HG03439 (cell line): ENCODE data around the gene PGAP2.
"Not testable (repeated sequence)": the region's sequence is repeated elsewhere in the genome, so short reads cannot be mapped to it uniquely, and the experiment has no call there.

ENCODE experiments used
- ATAC-seq: cut with Tn5 transposase; IDR thresholded peaks from one replicate; pipeline ENCODE4 v1.9.1; 2021; ENCODE audit warnings: mild to moderate bottlenecking, moderate library complexity; ENCODE audit not compliant: unreplicated experiment

Gene PGAP2

DNA sequence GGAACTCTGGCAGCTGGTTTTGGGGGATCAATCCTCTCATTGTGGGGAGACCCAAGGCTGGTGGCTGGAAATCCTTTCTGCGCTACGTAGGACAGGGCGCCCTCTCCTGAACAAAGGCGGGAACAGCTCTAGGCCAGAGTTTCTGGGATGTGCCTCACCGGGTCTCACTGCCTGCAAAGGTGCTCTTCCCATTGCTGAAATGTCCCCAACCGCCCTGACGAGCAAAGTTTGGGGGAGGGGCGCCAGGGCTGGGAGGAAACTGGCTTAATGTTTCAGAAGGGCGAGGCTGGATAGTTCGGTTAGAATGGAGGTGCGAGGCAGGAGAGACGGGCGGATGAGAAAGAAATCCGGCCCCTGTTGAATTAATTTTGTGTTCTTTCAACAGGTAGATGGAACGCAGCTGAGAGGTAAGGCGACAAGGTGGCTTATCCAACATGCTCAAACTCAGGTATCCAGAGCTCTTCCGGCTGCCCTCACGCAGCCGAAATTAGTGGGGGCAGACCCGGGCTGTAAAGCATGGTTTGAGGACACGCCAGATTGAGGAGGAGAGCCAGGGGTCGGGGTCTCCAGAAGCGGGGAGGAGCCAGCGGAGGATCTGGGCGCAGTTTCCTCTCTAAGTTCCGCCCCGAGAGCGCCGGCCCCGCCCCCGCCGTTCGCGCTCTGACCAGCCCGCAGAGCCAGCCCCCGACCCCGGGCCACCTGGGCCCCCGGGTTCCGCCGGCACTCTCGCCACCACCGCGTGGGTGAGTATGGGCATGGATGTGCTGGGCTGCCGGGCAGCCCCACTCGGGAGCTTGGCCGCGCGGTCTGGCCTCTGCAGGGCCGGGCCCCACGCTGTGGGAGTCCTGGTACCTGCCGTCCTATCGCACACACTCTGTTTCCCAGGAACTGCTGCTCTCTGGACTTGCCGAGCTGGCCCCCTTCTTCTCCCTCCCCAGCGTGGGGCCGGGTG, at the start of gene PGAP2:
Gene PGAP2, plus strand, starts transcription at position 652 of the 952 bp plus-strand sequence. CDS start 2,700 bp downstream, outside the sequence.
- peak; percentile 51 for ATAC-seq

DNA sequence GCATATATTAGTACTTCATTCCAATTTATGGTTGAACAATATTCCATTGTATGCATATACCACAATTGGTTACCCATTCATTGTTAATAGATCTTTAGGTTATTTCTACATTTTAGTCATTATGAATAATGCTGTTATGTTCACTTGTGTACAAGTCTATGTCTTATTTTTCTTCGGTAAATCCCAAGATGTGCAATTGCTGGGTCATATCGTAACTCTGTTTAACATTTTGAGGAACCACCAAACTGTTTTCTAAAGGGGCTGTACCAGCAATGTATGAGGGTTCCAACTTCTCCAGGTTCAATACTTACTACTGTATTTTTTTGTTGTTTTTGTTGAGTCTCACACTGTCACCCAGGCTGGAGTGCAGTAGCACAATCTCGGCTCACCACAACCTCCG, 44.1 kb upstream of the PGAP2 start:
- no peak for ATAC-seq

DNA sequence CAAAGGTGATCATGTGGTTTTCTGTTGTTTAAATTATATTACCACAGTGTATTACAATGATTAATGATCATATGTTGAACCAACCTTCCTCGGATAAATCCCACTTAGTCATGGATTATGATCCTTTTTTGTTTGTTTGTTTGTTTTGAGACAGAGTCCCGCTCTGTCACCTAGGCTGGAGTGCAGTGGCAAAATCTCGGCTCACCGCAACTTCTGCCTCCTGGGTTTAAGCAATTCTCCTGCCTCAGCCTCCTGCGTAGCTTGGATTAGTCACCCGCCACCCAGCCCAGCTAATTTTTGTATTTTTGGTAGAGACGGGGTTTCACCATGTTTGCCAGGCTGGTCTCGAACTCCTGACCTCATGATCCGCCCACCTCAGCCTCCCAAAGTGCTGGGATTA, 41.5 kb upstream of the PGAP2 start:
- ATAC-seq = not testable (repeated sequence)

DNA sequence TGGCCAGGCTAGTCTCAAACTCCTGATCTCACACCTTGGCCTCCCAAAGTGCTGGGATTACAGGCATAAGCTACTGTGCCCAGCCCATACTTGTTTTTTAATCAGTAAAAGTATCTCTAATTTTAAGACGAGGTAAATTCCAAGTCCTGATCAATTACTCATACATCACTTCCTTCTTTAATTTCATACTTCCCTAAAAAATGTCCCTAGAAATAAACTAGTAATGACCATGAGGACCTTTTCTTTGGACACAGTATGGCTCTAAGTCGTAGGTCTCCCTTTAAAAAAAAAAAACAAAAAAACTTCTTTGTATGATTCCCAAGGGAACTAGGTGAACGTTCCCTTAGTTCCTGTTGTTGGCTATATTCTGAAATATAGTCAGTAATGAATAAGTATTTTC, 40.8 kb upstream of the PGAP2 start:
- no peak for ATAC-seq

DNA sequence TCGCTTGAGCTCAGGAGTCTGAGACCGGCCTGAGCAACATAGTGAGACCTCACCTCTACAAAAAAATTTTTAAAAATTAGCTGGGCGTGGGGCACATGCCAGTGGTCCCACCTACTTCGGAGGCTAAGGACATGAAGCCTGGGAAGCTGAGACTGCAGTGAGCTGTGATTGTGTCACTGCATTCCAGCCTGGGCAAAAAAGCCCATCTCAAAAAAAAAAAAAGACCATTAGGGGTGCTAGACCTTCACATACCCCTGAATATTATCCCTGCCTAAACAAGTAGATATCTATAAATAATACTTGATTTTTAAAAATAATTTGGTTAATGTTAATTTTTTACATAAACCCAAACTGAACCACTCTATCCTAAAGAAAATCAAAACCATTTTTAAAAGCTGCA, 35.2 kb upstream of the PGAP2 start:
- no peak for ATAC-seq

DNA sequence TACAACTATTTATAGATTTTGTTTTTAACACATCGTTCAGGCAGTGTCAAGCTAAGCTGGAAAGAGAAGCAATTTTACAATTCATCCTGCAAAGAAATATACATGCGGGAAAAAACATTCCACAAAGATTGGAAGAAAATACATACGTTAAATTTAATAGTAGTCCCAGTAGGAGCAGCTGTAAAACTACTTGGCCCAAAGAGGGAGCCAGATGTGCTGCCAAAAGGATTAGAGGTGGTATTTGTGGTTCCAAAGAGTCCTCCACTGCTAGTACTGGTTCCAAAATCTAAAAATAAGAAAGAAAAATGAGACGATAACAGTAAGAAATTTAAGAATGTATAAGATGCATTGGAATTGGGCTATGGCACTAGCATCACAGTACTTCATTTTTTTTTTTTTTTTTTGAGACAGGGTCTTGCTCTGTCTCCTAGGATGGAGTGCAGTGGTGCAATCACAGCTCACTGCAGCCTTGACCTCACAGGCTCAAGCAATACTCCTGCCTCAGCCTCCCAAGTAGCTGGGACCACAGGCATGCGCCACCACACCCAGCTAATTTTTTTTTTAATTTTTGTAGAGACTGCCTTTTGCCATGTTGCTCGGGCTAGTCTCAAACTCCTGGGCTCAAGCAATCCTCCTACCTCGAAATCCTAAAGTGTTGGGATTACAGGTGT, 32.5 kb upstream of the PGAP2 start:
- ATAC-seq = no peak

DNA sequence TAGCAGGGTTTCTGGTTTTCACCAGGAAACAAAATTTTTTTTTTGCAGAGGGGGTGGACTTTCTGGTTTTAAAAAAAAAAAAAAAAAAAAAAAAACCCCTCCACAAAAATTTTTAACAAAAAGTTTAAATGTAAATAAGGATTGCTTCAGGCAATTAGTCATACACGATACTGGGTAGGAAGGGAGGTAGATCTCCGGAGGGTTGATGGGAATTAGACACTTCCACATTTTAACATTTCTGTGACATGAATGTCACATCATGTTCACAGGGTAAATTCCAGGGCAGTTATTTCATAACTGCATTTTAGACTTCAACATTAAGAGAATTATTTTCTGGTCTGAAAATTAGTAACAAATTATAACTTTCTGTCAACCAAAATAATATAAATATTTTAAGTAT, 26.9 kb upstream of the PGAP2 start:
- no peak for ATAC-seq

DNA sequence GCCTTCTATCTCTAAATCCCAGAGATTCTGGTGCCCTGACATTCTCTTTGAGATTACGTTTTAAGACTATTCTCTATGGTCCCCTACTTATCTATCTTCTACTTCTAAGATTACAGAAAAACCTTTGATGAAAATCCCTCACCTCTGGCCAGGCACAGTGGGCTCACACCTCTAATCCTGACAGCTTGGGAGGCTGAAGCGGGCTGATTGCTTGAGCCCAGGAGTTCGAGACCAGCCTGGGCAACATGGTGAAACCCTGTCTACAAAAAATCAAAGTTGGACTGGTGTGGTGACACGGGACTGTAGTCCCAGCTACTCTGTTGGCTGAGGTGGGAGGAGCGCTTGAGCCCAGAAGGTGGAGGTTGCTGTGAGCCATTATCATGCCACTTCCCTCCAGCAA, 25.4 kb upstream of the PGAP2 start:
- ATAC-seq = no peak

DNA sequence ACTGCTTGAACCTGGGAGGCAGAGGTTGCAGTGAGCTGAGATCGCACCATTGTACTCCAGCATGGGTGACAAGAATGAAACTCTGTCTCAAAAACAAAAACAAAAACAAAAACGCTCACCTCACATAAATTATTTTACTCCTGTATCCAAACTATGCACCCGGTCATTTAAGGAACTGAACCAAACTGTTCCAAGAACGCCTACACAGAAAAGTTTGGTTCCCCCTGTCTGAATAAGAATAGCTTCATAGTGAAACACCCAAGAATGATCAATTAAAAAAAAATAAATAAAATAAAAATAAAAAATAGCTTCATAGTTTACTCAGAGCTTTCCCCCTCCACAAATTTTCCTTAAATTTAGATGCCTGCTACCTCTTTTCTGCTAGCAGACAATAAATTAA, 24.7 kb upstream of the PGAP2 start:
- ATAC-seq = no peak

DNA sequence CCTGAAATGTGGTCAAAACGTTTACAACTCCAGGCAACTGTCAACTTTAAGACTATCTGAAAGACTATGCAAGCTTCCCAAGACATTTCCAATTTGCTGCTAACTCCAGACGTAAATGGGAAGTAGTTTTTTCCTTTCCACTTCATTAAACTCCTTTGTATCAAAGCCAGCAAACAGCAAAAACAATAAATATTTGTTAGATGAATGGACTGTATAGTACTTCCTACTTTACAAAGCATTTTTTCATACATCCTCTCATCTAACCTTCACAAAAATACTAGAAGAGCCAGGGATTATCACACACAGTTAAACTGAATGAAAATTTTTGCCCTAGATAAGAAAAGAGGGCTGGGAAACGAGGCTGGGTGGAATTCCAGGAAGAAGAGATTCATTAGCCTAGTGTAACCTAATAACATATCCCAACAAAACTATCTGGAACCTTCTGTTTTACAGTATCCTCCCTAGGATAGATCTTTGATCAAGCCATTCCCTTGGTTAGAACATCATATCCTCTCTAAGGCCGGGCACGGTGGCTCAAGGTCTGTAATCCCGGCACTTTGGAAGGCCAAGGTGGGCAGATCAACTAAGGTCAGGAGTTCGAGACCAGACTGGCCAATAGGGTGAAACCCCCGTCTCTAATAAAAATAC, 21.5 kb upstream of the PGAP2 start:
- ATAC-seq = no peak

DNA sequence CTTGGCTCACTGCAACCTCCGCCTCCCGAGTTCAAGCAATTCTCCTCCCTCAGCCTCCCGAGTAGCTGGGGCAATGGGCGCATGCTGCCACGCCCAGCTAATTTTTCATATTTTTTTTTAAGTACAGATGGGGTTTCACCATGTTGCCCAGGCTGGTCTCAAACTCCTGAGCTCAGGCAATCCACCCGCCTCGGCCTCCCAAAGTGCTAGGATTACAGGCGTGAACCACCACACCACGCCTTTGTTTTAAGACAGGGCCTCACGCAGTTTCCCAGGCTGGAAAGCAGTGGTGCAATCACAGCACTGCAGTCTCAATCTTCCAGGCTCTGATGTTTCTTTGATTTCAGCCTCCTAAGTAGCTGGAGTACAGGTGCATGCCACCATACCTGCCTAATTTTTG, 14.0 kb upstream of the PGAP2 start:
- ATAC-seq = not testable (repeated sequence)

DNA sequence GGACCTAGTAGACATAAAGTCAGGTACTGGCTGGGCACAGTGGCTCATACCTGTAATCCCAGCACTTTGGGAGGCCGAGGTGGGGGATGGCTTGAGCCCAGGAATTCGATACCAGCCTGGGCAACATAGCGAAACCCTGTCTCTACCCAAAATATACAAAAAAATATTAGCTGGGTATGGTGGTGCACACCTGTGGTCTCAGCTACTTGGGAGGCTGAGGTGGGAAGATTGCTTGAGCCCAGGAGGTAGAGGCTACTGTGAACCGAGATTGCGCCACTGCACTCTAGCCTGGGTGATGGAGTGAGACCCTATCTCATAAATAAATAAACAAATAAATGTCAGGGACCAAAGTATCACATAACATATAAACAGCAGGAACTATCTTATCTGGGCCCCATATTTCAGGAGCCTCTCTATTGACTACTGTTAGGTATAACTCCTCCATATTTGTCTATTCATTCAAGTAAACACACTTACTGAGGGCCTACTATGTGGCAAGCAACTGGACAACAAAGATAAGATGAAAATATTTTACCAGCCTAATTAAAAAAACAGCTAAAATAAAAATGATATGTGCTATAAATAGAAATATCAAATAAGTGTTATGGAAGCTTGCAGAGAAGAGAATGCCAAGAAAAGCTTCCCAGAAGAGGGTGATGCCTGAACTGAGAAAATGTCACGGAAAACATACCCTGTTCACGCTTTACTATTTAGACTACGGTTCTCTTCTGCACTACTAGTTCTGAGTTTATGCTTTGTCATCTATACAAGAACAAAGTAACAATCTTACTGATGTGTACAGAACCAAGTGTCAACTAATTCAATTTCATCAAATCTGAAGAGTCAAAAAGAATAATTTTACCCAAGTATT, 13.0 kb upstream of the PGAP2 start:
- no peak for ATAC-seq

DNA sequence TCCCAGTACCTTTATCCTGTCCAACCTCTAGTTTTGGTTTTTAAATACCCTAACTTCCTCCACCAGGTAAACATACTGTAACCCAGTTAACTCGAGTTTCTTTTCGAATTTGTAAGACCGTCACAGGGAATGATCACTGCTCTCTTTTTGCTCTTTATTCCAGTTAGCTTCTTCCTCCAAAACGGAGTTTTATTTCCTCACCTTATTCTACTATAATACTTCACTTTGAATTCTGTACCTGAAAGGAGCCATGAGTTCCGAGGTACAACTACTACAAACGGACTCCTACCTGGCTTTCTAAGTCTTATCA, 12.4 kb upstream of the PGAP2 start:
- ATAC-seq = no peak

DNA sequence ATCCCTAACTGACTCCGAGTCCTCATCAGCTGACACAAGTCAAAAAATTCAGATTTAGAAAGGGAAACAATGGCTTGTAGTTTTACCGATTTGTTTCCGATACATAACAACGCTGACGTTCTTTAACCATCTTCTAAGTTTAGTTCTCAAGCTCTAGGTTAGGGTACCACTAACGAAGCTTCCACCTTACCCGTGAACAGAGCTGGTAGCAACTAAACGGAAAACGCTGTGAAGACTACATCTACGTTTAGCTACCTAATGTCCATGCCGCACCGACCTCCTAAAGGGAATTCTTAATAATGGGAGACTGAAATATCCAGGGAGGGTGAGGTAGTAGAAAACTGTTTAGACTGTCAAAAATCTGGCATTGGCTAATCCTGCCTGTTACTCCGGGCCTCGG, 12.0 kb upstream of the PGAP2 start:
- ATAC-seq = no peak

DNA sequence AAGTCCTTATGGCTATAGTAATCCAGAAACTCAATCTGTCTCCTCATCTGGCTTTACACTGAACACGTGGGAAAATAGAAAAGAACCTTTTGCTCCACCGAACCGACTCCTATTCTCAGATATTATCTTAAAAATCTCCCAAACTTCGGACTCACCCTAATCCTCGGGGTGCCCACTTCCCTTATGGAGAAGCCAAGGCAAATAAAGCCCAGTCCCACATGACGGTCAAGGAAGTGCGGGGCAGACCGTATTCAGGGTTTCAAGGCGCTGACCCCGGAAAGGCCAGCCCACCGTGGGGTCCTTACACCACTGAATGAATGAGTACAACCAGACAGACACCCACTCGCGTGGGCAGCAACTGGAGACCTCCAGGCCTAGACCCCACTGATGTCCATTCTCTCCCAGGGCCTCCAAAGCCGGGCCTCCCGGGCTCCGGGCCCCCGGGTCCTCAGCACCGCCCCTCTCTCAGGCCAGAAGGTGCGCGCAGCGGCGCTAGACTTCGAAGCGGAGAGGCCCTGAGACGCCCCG, 11.5 kb upstream of the PGAP2 start:
- peak; percentile 34 for ATAC-seq

DNA sequence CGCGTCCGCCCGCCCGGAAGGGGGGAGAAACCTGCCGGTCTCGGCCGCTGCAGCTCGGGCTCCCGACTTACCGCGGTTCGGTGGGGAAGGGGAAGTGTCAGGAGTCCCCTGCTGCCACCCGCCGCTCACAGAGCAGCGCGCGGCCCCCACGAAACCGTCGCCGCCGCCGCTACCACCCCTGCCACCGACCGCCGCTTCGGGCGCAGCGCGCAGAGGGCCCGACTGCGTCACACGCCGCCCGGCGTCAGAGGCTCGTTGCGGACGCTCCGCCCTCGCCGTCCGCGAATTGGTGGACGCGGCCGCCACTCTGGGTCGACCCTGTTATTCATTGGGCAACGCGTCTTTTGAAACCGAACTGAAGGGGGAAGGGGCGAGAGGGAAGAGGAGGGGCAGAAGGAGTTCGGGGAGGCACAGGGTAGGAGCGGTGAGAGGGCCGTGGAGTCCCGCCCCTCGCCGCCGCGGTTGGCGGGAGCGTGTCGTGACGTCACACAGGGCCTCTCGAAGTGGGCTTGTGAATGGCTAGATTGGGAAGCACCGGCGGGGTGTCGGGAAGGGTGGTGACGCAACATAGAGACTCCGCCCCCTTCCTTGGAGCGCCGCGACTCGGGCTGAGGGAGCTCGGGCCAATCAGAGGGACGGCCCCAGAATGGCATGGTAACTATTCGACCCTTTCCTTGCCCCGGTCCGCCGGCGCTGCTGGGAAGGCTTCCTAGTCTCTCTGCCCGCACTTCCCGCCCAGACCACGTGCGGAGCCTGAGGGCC, 10.8 kb upstream of the PGAP2 start, which contains the start of gene NUP98:
Gene NUP98, minus strand, starts transcription at position 226 of the 762 bp plus-strand sequence. CDS start 15,437 bp downstream, outside the sequence.
- peak; percentile 95 for ATAC-seq

DNA sequence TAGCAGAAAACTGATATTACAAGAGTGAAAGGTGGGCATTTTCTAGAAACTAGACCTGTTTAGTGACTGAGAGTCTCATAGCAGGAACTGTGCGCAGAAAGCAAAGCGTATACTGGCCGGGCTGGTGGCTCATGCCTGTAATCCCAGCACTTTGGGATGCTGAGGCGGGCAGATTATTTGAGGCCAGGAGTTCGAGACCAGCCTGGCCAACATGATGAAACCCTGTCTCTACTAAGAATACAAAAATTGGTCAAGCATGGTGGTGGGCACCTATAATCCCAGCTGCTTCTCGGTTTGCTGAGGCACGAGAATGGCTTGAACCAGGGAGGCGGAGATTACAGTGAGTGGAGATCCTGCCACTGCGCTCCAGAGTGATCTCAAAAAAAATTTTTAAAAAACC, 9.2 kb upstream of the PGAP2 start:
- ATAC-seq = no peak

DNA sequence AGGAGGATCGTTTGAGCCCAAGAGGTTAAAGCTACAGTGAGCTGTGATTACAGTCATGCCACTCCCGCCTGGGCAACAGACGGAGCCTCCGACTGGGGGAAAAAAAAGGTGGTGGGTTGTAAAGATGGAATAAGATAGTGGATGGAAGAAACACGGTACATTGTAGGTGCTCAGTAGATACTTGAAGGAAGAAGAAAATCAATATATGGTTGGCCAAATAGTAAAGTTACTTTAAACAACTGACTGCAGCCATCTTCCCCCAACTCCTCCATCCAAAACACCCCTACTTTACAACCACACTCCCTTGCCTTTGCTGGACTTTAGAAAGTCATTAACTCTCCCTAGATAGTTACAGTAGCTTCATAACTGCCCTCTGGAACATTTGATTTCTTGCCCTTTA, 8.5 kb upstream of the PGAP2 start:
- no peak for ATAC-seq

DNA sequence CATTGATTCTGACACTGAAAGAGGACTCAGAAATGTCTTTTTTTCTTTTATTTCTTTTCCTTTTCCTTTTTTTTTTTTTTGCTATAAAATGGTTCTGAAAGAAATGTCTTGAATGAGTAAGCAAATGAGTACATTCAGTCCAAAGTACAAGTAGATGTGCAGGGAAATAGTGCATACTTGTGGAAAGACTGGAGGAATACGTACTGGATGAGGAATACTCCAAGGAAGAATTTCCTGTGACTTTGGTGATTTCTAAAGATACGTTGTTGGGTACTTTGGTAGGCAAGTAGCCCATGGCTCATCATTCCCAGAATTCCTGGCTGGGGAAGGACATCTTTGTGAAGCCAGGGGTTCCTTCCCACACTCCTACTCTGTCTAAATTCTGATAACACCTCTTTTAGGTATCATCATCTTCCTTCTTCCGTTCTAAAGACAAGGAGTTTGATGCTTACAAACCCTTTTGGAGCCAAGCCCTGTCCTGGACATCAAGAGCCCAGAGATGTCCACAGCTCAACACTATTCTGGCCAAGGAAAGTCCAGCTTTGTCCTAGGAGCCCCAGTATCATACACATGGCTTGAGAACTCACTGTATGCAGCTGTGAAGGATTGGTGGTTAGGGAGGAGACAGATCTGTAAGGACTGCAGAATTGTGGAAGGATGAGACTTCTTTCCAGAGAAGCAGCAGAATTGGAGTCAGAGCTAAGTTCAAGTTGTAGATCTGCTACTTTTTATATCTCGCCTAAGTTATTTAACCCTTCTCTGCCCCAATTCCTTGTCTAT, 6.2 kb upstream of the PGAP2 start:
- ATAC-seq = no peak
